Endothelial cell of umbilical vein (primary cell): ENCODE results near the gene SSTR5. TPM values are rescaled to one million over a fixed set of nuclear protein-coding genes. Genes with fewer than 3 reads are reported as not detected.

Experiments
- BruUV-seq: library from RNA; stranded (reverse); fragments of 400-500 nt; replicated peaks from 2 replicates; lab custom pipeline; 2021; lab: Mats Ljungman, UMichigan
- CTCF ChIA-PET: fragments of 300-600, 350-600 bp; sonication (Branson Sonifier 250); formaldehyde crosslinking; loops from one replicate; lab custom pipeline; 2021; ENCODE audit warnings: antibody characterized with exemption, inconsistent platforms; lab: Charles Lee
- POLR2A ChIA-PET: fragments of 300-600, 350-600 bp; sonication (Branson Sonifier 250); formaldehyde crosslinking; loops from one replicate; lab custom pipeline; 2021; ENCODE audit warnings: antibody characterized with exemption, inconsistent platforms; lab: Charles Lee
- DNase-seq: peaks from one replicate; pipeline ENCODE4 v3.0.0-alpha.2; 2011; ENCODE audit warnings: low read depth, low spot score
- FAIRE-seq: peaks from 2 replicates; lab custom pipeline; 2011; peaks lifted over from hg19 to GRCh38; lab: Jason Lieb, UNC
- H2AFZ ChIP-seq: 2 replicates; pipeline ENCODE4 v1.6.0; 2012; ENCODE audit warnings: low read depth, low read length, control low read depth, inconsistent platforms
- H3K27ac ChIP-seq: 2 replicates; pipeline ENCODE4 v1.5.1; 2011; ENCODE audit warnings: low read depth, mild to moderate bottlenecking, control low read depth, low read length, moderate library complexity; ENCODE audit not compliant: insufficient read depth
- H3K27me3 ChIP-seq, 2 experiments: 2 replicates each; pipeline versions ENCODE4 v1.6.0 to v1.6.1; 2011; ENCODE audit warnings: low read length in 2 of 2, mixed read lengths in 1 of 2; ENCODE audit not compliant: control insufficient read depth in 2 of 2, insufficient read depth in 2 of 2
- H3K36me3 ChIP-seq, 2 experiments: 2 replicates in 1 of 2; 3 replicates in 1 of 2; pipeline ENCODE4 v1.5.1; 2011; ENCODE audit warnings: low read length in 2 of 2, mild to moderate bottlenecking in 1 of 2, moderate library complexity in 1 of 2; ENCODE audit not compliant: control insufficient read depth in 2 of 2, insufficient read depth in 2 of 2; ENCODE audit errors: extremely low read depth in 1 of 2
- H3K4me1 ChIP-seq: 3 replicates; pipeline ENCODE4 v1.5.1; 2011; ENCODE audit warnings: mild to moderate bottlenecking, low read length; ENCODE audit not compliant: control insufficient read depth, insufficient read depth; ENCODE audit errors: extremely low read depth
- H3K4me2 ChIP-seq: 2 replicates; pipeline ENCODE4 v1.6.1; 2011; ENCODE audit warnings: low read length, control low read depth, mixed read lengths; ENCODE audit not compliant: insufficient read depth
- H3K4me3 ChIP-seq, 3 experiments: fragments of 200-600 bp in 1 of 3; sonication (generic), shearing (Covaris generic) in 1 of 3; replicated peaks in 1 of 3; 2 replicates each; pipeline ENCODE4 v1.5.1; 2011 to 2016; ENCODE audit warnings: control low read depth in 3 of 3, low read length in 3 of 3, mild to moderate bottlenecking in 2 of 3, inconsistent platforms in 1 of 3, low read depth in 1 of 3, moderate library complexity in 1 of 3; ENCODE audit not compliant: insufficient read depth in 1 of 3
- H3K79me2 ChIP-seq: 2 replicates; pipeline ENCODE4 v1.6.0; 2012; ENCODE audit warnings: low read length, inconsistent platforms; ENCODE audit not compliant: control insufficient read depth, insufficient read depth
- H3K9ac ChIP-seq: replicated peaks from 2 replicates; pipeline ENCODE3; 2011; ENCODE audit warnings: low read length, control low read depth; ENCODE audit not compliant: insufficient read depth; ENCODE audit errors: extremely low read depth
- H3K9me1 ChIP-seq: replicated peaks from 3 replicates; pipeline ENCODE4 v1.6.0; 2011; ENCODE audit warnings: mild to moderate bottlenecking, low read length; ENCODE audit not compliant: control insufficient read depth, insufficient read depth; ENCODE audit errors: extremely low read depth
- H3K9me3 ChIP-seq: replicated peaks from 2 replicates; pipeline ENCODE4 v1.5.1; 2012; ENCODE audit warnings: low read length, inconsistent platforms; ENCODE audit not compliant: control insufficient read depth, insufficient read depth
- H4K20me1 ChIP-seq: replicated peaks from 2 replicates; pipeline ENCODE3; 2011; ENCODE audit warnings: mild to moderate bottlenecking, low read length; ENCODE audit not compliant: control insufficient read depth, insufficient read depth; ENCODE audit errors: extremely low read depth
- EZH2 ChIP-seq: IDR thresholded peaks from 2 replicates; pipeline ENCODE4 v1.6.1; 2012; ENCODE audit warnings: borderline replicate concordance, low read depth, mild to moderate bottlenecking, moderate library complexity, low read length, inconsistent platforms; ENCODE audit not compliant: severe bottlenecking
- FOS ChIP-seq: IDR thresholded peaks from 2 replicates; pipeline ENCODE4 v1.6.1; 2011; ENCODE audit warnings: mild to moderate bottlenecking, low read length, moderate library complexity, borderline replicate concordance; ENCODE audit not compliant: insufficient read depth
- GATA2 ChIP-seq: IDR thresholded peaks from 2 replicates; pipeline ENCODE4 v1.7.0; 2011; ENCODE audit warnings: low read depth, mild to moderate bottlenecking, moderate library complexity, mixed read lengths, low read length; ENCODE audit not compliant: insufficient read length, insufficient read depth
- JUN ChIP-seq: IDR thresholded peaks from 2 replicates; pipeline ENCODE4 v1.6.1; 2011; ENCODE audit warnings: borderline replicate concordance, low read depth; ENCODE audit not compliant: insufficient read length, insufficient read depth
- MYC ChIP-seq: IDR thresholded peaks from one replicate; pipeline ENCODE4 v1.6.1; 2011; ENCODE audit warnings: mild to moderate bottlenecking, low read depth, low read length
- POLR2A ChIP-seq: IDR thresholded peaks from 2 replicates; pipeline ENCODE4 v1.6.1; 2012; ENCODE audit warnings: low read depth, mild to moderate bottlenecking, control low read depth, low read length
- POLR2AphosphoS5 ChIP-seq: IDR thresholded peaks from 2 replicates; pipeline ENCODE4 v1.6.1; 2012; ENCODE audit warnings: low read depth, mild to moderate bottlenecking, control low read depth, low read length, moderate library complexity; ENCODE audit not compliant: insufficient read depth
- dilution Hi-C: fragments of 300-500 bp; cut with MboI; formaldehyde crosslinking; loops from one replicate; pipeline ENCODE4 v1.15.0; 2019; ENCODE audit warnings: low sequenced_read_pairs; ENCODE audit not compliant: extremely low pct_ligation_motif_present
- intact Hi-C: fragments of 100-400 bp; cut with micrococcal nuclease; formaldehyde crosslinking; loops from one replicate; pipeline ENCODE4 v1.10.0; 2022
- polyA plus RNA-seq, 4 experiments: library from polyadenylated mRNA; depleted of rRNA in 3 of 4; stranded (reverse) in 3 of 4; unstranded in 1 of 4; fragments of >200 nt; gene quantifications; 2 replicates each; pipeline versions ENCODE4 v1.2.1 to v1.2.3, GENCODE V29; 2011 to 2012; ENCODE audit warnings: missing spikeins in 1 of 4
- total RNA-seq: library from RNA; stranded (reverse); gene quantifications from 2 replicates; pipeline ENCODE4 v1.2.3, GENCODE V29; 2021
- TF ChIP-seq, protein P1 (sequence below), 2 donors: IDR thresholded peaks; 1 replicate in 1 of 2; 2 replicates in 1 of 2; pipeline ENCODE4 v1.5.1; 2011; ENCODE audit warnings: low read length in 2 of 2, mild to moderate bottlenecking in 2 of 2, moderate library complexity in 2 of 2, control low read depth in 1 of 2, inconsistent platforms in 1 of 2, low read depth in 1 of 2; ENCODE audit not compliant: insufficient read depth in 1 of 2; ENCODE audit errors: extremely low read depth in 1 of 2
- TF ChIP-seq, protein P2 (sequence below): IDR thresholded peaks from 2 replicates; pipeline ENCODE4 v1.6.1; 2011; ENCODE audit not compliant: insufficient read depth, insufficient read length

The SSTR5 gene
- total and polyA plus RNA-seq, 2 donors (not counting 3 experiments of a cell fraction or from before 2014, with no cell fraction given) = 0.24 to 0.52 TPM

DNA sequence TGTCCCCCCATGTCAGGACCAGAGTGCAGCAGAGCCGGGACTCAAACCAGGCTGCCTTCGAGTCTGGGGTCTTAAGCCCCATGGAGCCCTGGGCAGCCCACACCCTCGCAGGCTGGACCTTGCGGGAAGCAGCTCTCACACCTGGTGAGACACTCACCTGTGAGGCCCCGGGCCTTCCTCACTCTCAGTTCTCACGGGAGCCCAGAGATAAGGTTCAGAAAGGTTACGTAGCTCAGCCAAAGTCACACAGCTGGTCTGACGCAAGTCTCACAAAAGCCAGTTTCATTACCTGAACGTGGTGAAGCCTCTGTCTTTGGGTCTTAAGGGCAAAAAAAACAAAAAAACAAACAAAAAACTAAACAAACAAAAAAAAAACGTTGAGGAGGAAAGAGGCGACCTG lies 32.8 kb upstream of the SSTR5 start:
- DNase-seq (no peak), FAIRE-seq (no peak)
- Histone ChIP-seq H3K4me1 (no peaks in the 10 kb centered on the region), H3K4me2 (no peak overlapping the region), H3K9me3 (no peaks in the 10 kb centered on the region), H3K27me3 (no peaks in the 10 kb centered on the region), H3K27ac (no peak overlapping the region), H3K9ac (no peak overlapping the region), H4K20me1 (no peaks in the 10 kb centered on the region), H3K4me3 (no peak overlapping the region), H3K9me1 (no peaks in the 10 kb centered on the region), H3K79me2 (no peaks in the 10 kb centered on the region), H2AFZ (no peak overlapping the region), H3K36me3 (no peaks in the 10 kb centered on the region)
- dilution Hi-C loops = no loop called here
- BruUV-seq = no TSS peak
- intact Hi-C loops = no loop called here
- POLR2A ChIA-PET = no interaction called here
- TF ChIP-seq GATA2 (no peak), FOS (no peak), EZH2 (no peak), POLR2A (no peak), POLR2AphosphoS5 (no peak), JUN (no peak), MYC (no peak)
- TF ChIP-seq, protein P1, sequence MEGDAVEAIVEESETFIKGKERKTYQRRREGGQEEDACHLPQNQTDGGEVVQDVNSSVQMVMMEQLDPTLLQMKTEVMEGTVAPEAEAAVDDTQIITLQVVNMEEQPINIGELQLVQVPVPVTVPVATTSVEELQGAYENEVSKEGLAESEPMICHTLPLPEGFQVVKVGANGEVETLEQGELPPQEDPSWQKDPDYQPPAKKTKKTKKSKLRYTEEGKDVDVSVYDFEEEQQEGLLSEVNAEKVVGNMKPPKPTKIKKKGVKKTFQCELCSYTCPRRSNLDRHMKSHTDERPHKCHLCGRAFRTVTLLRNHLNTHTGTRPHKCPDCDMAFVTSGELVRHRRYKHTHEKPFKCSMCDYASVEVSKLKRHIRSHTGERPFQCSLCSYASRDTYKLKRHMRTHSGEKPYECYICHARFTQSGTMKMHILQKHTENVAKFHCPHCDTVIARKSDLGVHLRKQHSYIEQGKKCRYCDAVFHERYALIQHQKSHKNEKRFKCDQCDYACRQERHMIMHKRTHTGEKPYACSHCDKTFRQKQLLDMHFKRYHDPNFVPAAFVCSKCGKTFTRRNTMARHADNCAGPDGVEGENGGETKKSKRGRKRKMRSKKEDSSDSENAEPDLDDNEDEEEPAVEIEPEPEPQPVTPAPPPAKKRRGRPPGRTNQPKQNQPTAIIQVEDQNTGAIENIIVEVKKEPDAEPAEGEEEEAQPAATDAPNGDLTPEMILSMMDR (IDR thresholded peaks at IDR 0.05; ENCODE audit: extremely low read depth in 1 of 2, insufficient read depth in 1 of 2, low read depth in 1 of 2, low read length in 2 of 2) = no peak
- TF ChIP-seq, protein P2, sequence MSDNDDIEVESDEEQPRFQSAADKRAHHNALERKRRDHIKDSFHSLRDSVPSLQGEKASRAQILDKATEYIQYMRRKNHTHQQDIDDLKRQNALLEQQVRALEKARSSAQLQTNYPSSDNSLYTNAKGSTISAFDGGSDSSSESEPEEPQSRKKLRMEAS = no peak
- CTCF ChIA-PET = no interaction called here
